GM19372 (cell line): ENCODE results near the gene NPDC1.
A peak's percentile ranks its signal among the peaks of the same experiment; 100 is the strongest.

Experiments
- ATAC-seq: cut with Tn5 transposase; IDR thresholded peaks from one replicate; pipeline ENCODE4 v1.9.1; 2021; ENCODE audit warnings: mild to moderate bottlenecking, low read depth, moderate library complexity; ENCODE audit not compliant: unreplicated experiment

NPDC1 gene

DNA sequence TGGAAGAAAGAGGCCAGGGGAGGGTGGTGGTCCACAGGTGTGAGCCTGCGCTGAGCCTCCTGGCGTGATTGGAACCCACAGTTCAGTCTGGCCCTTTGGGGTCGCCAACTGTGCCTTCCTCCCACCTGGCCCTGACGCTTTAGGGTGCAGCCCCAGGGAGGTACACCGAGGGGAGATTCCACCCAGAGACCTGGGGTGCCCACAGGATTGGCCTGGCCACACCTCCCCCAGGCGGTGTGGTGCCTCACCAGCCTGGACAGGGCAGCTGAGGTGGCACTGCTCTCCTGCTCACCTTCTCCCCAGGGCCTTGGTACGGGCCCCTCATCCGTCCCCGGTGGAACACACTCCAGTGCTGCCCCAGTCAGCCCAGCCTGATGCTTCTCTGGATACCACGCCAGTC, 48.6 kb downstream of the NPDC1 start:
- ATAC-seq = no peak

DNA sequence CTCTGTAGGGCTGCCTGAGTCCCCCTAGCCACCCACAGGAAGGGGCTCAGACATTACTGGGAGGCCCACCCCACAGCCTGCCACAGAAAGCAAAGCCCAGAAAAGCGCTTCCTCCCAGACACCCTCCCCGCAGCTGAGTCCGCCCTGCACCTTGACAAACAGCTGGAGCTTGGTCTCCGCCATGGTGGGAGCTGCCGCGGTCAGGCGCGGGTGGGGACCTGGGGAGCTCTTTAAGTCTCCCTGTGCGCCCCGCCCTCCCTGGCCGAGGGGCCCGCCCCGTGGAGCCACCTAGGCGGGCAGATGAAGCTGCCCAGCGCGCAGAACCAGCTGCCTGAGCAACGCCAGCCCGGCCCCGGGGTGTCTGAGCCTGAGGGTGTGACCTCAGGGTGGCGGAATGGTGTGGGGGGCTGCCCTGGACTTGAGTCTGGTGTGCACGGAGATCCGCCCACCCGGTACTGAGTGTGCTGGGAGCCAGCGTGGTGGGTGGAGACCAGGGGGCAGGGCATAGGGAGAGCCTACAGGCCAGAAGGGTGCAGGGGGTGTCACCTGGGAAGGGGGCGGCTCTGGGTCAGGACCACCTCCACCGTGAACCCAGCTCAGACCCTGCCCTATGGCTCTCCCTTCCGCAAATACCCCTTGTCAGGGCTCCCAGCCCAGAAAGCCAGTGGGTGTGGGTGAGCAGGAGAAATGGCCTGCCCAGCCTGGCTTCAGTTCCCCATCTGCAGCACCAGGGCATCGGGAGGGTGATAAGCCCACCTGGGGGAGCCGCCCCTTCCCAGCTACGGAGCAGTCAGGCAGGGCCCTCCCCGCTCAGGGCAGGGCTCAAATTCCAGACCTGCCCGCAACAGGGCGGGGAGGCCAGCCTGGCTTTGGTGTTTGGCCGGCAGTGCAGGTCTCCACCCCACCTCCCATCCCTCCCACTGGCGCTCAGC, 49.4 kb downstream of the NPDC1 start, which contains the start of gene CLIC3:
CLIC3 (minus strand) TSS at position 208 of the 932 bp plus-strand sequence; CDS start at position 183, 25 bp downstream.
- no peak for ATAC-seq

DNA sequence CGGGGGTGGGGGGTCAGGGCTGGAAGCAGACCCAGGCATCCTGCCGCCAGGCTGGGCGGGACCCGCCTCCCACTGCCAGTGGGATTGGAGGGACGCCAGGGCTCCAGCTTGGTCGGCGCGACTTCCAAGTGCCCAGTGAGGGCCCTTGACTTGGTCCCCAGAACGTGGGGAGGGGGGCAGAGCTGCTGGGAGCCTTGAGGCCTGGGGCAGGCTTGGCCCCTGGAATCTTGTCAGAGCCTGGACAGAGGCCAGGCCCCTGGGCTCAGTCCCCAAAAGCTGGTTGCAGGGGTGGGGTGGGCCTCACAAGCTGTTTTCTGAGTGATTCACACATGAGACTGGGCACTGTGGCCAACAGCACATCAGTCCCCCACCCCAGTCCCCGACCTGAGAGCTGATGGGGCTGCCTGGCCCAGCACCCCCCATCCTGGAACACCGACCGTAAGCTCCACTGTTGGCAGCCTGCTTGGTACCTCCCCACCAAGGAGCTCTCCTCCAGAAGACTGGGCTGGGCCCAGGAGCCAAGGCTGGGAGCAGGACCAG, 50.1 kb downstream of the NPDC1 start:
- no peak for ATAC-seq

DNA sequence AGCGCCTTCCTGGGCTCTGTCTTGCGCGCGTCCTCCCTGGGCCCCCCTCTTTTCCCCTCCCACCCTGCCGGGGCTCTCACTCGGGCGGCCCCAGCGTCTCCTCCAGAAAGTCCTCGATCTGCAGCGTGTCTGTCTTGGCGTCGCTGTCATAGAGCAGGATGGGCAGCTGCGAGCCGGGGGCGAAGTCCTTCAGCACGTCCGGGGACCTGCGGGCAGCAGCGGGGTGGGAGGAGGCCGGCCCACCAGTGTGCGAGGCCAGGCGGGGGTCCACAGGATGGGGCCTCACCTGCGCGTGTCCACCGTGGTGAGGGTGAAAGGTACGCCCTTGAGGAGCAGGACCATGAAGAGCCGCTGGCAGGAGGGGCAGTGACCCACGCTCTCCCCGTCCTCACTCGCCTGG, 50.6 kb downstream of the NPDC1 start:
- ATAC-seq = no peak

DNA sequence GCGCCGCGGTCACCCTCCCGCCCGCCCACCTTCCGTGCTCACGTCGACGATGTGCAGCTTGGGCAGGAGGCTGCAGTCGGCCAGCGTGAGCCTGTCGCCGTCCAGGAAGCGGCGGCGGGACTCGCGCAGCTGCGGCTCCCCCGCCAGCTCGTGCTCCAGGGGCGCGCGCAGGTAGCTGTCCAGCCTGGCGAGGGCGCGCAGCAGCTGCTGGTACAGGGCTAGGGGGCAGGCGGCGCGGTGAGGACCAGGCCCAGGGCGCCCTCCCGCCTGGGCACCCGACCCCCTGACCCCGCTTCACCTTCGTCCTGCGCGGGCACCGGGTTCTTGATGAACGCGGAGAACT, 51.1 kb downstream of the NPDC1 start:
- ATAC-seq = no peak

DNA sequence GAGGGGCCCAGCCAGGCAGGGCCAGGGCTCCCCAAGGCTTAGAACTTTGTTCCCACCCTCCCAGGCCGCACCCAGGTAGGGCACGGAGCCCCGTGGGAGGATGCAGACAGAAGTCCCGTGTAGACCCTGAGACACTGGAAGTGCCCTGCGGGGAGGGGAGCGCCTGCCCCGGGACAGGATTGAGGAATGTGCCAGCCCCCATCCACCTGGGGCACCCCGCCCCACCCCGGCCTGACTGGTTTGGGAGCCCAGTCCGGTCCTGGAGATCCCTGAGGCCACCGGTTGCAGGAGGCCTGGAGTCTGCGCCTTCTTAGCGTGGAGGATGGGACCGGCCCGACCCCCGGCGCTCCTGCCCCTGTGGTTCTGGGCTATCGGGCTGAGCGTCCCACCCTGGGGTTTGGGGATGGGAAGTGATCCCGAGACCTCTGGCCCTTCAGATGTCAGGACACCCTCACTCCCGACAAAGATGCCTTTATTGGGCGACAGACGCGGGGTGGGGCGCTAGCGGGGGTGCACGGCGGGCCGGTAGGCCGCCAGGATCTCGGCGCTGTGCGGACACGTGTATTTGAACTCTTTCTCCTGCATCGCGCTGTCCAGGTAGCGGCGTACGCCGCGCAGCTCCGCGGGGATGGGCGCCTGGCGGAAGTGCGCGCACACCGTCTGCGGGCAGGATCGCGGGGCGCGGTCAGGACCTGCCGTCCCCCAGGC, 51.6 kb downstream of the NPDC1 start:
- ATAC-seq = no peak

DNA sequence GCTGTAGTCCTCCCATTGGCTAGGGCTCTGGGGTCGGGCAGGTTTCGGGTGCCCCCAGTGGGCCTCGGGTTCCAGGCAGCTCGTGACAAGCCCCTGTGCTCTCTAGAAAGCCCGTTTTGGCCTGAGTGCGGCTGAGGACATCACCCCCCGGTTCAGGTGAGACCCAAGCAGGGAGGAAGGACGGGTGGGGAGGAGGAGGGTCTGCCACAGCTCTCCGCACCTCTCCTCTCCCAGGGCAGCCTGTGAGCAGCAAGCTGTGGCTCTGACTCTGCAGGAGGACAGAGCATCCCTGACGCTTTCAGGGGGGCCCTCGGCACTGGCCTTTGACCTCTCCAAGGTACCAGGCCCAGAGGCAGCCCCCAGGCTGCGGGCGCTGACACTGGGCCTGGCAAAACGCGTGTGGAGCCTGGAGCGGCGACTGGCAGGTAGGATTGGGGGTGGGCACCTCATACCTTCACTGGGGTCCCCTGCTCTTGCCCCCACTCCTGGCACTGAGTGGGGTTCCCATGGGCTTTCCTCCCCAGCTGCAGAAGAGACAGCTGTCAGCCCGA, 53.1 kb downstream of the NPDC1 start:
- no peak for ATAC-seq

DNA sequence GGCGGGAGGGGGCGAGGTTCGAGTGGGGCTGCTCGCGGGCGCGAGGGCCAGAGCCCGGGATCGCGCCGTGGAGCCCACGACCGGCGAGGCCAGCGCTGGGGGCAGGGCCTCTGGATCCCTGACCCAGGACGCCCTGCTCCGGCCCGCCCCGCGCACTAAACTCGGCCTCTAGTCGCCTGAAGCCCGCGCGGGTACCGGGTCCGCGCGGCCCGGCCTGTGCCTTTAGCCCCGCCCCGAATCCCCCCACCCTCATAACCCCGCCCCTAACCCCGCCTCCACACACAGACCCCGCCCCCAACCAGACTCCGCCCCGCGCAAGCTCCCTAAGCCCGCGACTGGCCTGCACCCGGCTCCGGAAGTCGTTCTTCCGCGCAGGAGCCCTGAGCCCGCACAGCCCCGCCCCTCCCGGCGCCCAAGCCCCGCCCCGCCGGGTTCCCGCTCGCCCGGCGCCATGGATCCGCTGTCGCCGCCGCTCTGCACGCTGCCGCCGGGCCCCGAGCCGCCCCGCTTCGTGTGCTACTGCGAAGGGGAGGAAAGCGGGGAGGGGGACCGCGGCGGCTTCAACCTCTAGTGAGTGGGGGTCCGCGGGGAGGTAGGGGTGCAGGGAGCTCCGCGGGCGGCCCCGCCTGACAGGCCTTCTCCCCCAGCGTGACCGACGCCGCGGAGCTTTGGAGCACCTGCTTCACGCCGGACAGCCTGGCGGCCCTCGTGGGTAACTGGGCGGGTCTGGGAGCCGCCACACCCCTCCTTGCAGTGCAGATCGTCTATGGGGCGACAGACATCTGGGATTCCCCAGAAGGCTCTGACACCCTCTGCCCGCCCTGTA, 53.8 kb downstream of the NPDC1 start, which contains the start of gene PAXX:
PAXX (plus strand) TSS at position 430 of the 826 bp plus-strand sequence; CDS start at position 452, 22 bp downstream.
- peak; percentile 85 for ATAC-seq

DNA sequence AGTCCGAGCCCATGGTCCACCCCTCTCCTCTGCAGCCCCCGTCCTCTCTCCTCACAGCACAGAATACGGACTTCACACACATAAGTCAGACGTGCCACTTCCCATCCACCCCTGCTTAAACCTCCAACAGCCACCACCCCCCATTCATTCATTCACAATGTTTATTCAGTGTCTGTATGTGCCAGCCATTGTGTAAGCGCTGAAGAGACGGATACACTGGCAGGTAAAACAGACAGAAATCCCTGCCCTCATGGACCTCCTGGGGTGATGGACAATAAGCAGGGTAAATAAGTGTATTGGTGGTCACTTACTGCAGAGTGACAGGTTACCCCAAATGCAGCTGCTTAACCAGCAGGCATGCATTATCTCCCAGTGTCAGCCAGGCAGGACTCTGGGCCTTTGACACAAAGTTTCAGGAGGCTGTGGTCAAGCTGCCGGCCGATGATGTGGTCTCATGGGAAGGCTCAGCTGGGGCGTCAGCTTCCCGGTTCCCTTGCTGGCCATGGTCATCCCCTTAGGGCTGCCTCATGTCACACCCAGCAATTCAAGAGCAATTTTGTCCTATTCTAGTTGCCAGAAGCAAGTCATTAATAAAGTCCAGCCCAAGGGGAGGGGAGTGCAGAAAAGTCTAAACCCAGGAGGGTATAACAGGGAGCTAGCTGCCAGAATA, 55.6 kb downstream of the NPDC1 start:
- ATAC-seq = no peak
